NK-92 (cell line): Measurements from ENCODE around the gene TOM1L2.
"Not testable (repeated sequence)": the region's sequence is repeated elsewhere in the genome, so short reads cannot be mapped to it uniquely, and the experiment has no call there.

Experiments used
- DNase-seq: peaks from one replicate; lab custom pipeline; 2025; ENCODE audit not compliant: unreplicated experiment; lab: John Stamatoyannopoulos, UW

Gene TOM1L2

DNA sequence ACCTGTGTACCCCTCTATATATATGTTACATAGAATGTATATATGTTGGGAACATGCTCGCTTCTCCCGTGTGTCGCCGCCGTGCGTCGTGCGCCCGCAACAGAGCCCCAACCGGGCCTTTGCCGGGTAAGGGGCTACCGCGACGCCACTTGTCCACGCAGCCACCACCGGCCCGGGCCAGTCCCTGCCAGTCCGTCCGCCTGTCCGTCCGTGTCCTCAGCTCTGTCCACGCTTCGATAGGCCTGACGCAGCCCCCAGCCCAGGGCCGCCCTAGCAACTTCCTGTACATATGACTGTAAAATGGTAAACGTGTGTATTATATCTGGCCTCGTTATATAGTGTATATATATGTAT lies 161.3 kb downstream of the TOM1L2 start:
- no peak for DNase-seq

DNA sequence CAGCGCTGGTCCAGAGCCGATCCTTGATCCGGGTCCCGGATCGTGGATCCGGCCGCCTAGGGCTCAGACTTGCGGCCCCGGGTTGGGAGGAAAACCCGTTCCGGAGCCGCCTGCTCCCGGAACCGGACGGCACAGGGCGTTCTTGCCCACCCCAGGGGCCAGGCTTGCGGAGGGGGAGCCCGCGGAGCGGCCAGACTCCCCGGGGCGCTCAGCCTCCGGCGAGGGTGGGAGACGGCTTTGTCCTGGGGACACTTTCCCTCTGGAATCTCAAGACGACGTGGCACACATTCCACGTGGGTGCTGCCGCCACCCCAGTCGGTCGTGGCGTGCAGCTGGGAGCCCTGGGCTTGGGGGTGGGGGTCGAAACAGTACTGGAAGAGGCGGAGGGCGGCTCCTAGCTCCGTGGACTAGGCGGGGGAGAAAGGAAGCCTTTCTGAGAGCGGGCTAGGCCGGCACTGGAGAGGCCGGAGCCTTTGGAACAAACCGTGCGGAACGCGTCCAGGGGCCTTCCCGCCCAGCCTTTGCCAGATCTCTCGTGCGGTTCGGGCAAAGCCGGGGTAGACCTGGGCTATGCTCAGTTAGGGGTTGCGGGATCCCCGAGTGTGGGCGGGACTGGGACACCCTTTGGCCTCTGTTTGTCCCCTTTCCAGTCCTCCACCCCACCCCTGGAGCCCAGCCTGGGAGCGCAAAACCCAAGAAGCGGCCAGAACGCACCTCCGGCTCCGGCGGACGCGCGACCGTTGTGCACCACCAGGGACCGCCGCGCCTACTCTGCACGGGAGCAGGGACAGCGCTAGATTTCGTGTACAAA lies 161.9 kb downstream of the TOM1L2 start:
- no peak for DNase-seq

DNA sequence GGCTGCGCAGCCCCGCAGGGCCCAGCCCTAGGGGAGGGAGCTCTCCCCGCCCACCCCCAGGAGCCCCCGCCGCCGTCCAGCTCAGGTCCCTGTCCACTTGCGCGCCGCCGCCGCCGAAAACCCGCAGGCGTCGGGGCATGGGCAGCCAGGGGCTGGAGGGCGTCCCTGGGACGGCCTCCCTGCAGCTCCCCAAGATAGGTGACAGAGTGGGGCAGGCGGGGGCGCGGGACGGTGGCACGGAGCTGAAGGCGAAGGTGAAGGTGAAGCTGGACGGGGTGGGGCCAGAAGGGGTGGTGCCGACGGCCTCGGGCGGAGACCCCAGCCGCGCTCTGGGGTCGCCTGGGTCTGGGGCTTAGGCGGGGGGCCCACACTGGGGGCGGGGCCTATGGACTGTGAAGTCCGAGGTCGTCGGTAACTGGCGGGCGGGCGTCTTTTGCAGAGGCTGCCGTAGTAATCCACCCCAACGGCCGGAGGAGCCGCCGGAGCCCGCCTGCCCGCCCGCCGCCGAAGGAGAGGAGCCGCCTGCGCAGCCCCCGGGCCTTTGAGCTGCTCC lies 162.6 kb downstream of the TOM1L2 start:
- DNase-seq: no peak

DNA sequence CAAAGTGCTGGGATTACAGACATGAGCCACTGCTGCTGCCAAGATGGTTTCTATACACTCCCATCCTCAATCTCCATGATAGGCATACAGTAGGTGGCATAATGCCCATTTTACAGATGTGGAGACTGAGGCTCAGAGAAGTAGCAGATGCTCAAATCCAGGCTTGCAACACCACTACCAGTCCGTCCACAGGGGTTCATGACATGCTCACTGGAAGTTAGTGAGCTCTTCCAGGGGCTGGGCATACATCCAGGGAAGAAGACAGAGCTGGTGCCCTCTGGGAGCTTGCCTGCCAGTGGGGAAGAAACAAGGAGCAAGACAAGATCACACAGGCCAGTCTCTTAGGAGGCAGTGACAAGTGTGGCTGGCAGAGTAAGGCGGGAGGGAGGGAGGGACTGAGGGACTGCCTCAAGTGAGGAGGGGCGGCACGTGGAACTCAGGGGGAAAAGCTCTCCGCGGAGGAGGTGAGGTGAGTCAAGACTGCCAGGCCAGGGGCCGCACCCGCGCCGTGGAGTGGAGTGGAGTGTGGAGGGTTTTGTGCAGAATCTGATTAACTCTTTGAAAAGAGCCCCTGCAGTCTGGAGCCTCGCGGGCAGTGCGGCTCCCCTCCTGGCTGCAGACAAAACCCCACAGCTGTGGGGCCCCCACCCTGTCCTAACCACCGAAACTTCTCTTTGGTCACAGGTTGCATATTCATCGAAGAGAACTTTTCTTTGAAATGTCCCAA lies 163.3 kb downstream of the TOM1L2 start:
- no peak for DNase-seq

DNA sequence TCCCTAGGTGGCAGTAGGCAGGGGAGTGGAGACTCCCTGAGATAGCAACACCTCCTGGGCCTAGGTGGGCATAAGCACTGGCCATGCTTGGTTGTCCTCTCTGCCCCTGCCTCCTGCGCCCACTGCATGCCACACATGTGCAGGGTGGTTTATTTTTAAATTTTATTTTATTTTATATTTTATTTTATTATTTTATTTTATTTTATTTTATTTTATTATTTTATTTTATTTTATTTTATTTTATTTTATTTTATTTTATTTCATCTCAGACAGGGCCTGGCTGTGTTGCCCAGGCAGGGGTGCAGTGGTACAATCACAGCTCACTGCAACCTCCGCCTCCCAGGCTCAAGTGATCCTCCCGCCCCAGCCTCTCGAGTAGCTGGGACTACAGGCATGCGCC lies 164.0 kb downstream of the TOM1L2 start:
- DNase-seq: not testable (repeated sequence)

DNA sequence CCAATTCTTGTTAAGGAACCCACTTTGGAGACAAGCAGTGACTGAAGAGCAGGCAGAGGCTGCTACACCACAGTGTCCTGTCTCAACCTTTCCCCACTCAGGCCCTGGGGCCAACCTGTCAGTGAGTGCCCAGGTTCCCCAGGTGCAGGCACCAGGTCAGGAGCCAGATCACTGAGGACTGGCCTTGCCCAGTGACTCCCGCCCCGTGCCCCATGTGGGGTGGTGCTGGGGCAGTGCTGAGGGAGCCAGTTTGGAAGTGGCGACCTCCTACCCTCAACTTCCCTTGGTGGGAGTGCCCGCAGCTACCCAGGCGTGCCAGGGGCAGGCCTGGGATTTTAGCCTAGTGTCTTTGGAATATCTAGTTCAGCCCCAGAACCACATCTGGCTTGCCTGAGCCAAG lies 164.8 kb downstream of the TOM1L2 start:
- no peak for DNase-seq

DNA sequence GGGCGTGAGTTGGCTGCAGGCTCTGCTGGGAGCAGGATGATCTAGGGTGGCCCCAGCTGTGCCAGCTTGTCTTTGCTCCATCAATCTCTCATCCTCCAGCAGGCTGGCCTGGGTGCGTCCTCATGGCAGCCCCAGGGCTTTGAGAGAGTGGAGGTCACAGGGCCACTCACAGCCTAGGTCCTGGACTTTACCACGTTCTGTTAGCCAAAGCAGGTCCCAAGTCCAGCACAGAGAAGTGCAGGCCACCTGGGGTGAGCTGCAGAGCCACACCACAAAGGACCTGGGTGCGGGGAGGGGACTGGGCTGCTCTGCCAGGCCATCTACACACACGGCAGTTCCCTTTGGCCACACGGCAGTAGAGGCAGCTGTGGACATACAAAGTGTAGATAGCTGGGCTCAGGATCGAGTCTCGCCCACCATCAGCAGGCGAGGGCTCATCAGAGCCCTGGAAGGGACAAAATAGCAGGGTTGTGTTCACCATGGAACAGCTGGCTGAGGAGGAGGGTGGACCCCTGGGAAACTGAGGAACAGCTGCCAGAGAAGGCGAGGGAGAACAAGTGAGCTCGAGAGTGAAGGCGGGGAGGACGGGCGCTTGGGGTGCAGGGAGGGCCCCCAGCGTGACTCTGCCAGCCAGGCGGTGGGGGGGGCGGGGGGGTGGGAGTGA lies 165.5 kb downstream of the TOM1L2 start:
- no peak for DNase-seq

DNA sequence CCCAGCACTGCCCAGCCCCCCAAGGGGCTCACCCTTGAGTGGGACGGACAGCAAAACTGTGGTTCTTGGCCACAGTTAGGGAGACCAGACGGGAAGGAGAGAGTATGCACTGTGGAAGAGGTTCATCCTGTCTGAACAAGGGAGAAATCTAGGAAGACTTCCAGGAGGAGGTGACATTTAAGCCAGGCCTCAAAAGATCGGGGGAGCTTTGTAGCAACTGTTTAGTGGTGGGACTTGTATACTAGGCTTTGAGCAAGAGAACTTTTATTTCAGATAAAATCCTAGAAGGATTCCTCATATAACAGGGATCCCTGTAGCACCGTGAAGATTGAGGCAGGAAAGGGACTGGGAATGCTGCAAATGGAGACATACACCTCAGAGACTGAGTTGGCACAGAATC lies 166.2 kb downstream of the TOM1L2 start:
- no peak for DNase-seq

DNA sequence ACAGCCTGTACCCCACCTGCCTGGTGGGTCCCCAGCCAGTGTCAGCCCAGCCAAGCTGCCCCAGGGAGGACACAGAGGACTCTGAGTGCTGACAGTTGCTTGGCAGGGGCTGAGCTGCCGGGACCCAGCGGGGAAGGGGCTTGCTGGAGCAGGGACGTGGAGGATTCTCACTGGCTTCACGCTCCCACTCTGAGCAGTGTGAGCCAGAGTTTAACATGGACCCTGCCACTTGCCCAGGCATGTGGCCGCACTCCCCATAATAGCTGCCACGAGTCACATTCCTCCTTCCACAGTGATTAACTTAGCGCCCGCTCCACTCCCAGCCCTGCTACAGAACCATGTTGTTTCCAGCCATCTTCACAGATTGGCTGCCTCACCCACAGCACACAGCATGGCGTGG lies 166.6 kb downstream of the TOM1L2 start:
- DNase-seq: no peak

DNA sequence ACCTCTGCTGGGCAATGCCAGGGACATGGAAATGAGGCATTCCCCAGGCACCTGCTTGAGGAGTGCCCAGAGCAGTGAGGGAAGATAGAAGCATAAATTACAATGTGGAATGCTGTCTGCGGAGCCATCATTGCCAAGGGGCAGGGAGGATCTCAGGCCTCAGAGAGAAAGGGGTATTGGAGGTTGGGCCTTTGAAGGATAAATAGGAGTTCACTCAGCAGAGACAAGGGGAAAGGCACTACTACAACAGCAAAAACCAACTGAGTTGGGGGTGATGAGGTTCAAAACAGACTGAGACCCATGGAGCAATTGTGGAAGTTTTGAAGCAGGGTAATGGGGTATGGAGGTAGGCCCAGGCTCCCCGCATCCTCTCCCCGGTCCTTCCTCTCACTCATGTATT lies 168.2 kb downstream of the TOM1L2 start:
- DNase-seq: no peak

DNA sequence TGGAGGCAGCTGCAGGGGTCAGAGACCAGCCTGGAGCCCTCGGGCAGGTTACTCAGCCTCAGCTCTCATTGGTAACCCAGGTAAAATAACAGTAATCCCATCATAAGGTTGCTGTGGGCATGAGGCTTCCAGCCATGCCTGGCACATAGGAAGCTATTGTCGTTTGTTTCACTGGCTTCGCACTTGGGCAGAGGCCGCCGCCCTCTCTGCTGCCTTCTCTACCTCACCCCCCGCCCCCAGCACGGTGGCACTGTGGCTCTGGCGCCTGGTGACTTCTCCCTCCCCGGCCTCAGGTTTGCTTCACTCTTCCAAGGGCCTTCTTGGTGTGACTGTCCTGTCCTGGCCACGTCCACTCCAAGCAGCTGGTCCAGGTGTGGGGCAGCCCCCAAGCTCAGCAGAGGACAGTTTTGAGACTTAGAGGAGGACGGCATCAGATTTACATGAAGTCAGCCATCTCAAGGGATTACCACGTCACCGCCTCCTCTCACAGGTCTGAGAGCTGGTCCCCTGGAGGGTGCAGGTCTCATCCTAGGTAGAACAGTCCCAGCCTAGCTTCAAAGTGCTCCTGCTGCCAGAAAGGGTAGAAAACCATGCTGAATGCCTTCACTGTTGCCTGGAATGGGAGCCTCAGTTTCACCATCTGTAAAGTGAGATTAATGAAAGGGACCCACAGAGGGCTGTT lies 170.3 kb downstream of the TOM1L2 start:
- no peak for DNase-seq

DNA sequence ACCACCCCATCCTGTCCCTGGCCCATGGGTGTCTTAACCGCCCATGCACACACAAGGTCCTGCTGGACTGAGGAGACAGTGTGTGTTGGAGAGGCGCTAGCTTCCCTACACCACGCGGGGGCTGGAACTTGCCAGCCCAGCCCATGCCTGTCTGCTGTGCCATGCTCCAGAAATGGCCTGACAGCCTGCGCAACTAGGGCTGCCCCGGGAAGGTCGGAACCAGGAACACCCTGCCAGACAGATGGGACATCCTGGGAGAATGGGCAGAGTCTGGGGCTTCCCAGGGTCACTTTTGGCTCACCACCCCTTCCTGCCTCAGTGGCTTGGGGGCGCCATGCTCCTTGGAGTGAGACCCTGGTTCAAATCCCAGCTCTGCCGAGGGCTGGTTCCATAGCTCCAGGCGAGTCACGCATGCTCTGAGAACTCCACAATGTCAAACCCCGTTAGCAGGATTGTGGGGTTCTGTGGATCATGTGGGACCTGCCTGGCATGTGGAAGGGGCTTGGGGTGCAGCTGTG lies 171.6 kb downstream of the TOM1L2 start:
- DNase-seq: no peak

DNA sequence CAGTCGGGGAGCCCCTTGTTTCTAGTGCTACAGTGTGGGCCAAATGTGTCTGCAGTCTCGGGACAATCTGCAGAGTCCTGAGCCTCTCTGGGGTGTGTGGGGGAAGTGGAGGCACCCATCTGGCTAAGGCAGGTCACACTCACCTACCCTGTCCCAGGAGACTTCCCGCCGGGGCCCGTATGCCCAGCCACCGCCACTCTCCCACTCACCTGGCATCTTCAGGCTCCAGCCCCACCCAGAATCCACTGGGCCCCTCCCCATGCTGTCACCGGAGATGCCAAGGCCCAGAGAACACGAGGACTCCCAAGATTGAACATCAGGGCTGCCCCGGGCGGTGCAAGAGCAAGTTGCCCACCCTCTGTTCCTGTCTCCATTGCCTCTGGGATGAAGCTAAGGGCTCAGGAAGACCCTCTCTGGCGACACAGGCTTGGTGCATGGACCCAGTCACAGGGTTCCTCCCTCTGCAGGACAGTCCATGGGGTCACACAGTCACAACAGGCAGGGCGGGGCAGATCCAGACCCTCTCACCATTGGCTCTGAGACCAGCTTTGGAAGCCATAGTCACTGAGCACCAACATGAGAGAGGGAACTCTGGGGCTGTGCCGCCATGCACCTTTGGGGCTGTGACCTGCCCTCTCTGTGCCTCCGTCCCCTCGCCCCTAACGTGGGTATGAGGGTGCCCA lies 173.5 kb downstream of the TOM1L2 start:
- no peak for DNase-seq

DNA sequence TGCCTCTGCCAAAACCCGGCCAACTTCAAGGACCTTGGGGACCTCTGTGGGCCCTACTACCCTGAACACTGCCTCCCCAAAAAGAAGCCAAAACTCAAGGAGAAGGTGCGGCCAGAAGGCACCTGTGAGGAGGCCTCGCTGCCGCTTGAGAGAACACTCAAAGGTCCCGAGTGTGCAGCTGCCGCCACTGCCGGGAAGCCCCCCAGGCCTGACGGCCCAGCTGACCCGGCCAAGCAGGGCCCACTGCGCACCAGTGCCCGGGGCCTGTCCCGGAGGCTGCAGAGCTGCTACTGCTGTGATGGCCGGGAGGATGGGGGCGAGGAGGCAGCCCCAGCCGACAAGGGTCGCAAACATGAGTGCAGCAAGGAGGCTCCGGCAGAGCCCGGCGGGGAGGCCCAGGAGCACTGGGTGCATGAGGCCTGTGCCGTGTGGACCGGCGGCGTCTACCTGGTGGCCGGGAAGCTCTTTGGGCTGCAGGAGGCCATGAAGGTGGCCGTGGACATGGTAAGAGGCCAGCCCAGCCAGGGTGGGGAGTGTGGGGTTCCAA lies 174.1 kb downstream of the TOM1L2 start:
- DNase-seq: no peak

DNA sequence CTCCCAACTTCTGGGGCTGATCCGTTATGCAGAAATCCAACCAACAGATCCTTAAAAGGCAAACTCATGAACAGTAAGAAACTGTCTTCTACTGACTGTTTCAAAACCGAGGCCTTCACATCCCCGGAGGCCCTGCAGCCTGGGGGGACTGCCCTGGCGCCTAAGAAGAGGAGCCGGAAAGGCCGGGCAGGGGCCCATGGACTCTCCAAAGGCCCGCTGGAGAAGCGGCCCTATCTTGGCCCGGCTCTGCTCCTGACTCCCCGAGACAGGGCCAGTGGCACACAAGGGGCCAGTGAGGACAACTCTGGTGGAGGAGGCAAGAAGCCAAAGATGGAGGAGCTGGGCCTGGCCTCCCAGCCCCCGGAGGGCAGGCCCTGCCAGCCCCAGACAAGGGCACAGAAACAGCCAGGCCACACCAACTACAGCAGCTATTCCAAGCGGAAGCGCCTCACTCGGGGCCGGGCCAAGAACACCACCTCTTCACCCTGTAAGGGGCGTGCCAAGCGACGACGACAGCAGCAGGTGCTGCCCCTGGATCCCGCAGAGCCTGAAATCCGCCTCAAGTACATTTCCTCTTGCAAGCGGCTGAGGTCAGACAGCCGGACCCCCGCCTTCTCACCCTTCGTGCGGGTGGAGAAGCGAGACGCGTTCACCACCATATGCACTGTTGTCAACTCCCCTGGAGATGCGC lies 174.9 kb downstream of the TOM1L2 start:
- no peak for DNase-seq

DNA sequence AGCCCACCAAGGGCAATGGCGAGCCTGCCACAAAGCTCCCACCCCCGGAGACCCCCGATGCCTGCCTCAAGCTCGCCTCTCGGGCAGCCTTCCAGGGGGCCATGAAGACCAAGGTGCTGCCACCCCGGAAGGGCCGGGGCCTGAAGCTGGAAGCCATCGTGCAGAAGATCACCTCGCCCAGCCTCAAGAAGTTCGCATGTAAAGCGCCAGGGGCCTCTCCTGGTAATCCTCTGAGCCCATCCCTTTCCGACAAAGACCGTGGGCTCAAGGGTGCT lies 175.5 kb downstream of the TOM1L2 start:
- DNase-seq: no peak

DNA sequence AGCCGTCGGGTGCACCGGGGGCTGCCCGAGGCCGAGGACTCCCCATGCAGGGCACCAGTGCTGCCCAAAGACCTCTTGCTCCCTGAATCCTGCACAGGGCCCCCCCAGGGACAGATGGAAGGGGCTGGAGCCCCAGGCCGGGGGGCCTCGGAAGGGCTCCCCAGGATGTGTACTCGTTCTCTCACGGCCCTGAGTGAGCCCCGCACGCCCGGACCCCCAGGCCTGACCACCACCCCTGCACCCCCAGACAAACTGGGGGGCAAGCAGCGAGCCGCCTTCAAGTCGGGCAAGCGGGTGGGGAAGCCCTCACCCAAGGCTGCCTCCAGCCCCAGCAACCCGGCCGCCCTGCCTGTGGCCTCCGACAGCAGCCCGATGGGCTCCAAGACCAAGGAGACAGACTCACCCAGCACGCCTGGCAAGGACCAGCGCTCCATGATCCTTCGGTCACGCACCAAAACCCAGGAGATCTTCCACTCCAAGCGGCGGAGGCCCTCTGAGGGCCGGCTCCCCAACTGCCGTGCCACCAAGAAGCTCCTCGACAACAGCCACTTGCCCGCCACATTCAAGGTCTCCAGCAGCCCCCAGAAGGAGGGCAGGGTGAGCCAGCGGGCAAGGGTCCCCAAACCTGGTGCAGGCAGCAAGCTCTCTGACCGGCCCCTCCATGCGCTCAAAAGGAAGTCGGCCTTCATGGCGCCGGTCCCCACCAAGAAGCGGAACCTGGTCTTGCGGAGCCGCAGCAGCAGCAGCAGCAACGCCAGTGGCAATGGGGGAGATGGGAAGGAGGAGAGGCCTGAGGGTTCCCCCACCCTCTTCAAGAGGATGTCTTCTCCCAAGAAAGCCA lies 176.0 kb downstream of the TOM1L2 start:
- no peak for DNase-seq

DNA sequence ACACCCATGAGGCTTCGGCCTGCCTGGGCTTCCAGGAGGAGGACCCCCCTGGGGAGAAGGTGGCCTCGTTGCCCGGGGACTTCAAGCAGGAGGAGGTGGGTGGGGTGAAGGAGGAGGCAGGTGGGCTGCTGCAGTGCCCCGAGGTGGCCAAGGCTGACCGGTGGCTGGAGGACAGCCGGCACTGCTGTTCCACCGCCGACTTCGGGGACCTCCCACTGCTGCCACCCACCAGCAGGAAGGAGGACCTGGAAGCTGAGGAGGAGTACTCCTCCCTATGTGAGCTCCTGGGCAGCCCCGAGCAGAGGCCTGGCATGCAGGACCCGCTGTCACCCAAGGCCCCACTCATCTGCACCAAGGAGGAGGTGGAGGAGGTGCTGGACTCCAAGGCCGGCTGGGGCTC lies 176.9 kb downstream of the TOM1L2 start:
- DNase-seq: no peak

DNA sequence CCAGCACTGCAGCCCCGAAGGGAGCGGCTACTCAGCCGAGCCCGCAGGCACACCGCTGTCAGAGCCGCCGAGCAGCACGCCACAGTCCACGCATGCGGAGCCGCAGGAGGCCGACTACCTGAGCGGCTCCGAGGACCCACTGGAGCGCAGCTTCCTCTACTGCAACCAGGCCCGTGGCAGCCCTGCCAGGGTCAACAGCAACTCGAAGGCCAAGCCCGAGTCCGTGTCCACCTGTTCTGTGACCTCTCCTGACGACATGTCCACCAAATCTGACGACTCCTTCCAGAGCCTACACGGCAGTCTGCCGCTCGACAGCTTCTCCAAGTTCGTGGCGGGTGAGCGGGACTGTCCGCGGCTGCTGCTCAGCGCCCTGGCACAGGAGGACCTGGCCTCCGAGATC lies 177.8 kb downstream of the TOM1L2 start:
- no peak for DNase-seq
